SKM-1 (cell line): Measurements from ENCODE around the gene DTNB.

Experiments
- DNase-seq: peaks from one replicate; lab custom pipeline; 2025; ENCODE audit not compliant: unreplicated experiment; lab: John Stamatoyannopoulos, UW

The DTNB gene

DNA sequence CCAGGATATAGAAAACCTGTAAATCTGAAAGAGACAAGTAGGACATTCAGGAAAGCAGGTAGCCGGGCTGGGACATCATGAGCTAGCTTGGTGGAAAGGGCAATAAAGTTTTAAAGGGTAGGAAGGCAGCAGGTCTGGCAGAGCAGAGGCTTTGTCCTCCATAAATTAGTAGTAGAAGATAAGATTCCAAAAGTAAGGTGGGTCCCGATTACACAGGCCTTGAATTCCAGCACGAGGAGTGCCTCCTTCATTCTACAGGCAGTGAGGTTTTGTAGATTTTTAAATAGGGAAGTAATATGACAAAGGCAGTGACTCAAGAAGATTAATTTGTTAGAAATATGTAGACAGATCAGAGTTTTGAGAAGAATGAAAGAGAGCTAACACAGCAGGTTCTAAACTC lies 160.7 kb downstream of the DTNB start:
- DNase-seq, result no peak

DNA sequence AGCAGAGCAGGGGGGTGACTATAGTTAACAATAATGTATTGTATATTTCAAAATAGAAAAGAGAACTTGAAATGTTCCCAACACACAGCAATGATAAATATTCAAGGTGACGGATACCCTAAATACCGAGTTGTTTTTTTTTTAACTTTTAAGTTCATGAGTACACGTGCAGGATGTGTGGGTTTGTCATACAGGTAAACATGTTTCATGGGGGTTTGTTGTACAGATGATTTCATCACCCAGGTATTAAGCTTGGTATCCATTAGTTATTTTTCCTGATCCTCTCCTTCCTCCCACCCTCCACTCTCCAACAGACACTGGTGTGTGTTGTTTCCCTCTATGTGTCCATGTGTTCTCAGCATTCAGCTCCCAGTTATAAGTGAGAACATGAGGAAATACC lies 167.2 kb downstream of the DTNB start:
- DNase-seq, result no peak

DNA sequence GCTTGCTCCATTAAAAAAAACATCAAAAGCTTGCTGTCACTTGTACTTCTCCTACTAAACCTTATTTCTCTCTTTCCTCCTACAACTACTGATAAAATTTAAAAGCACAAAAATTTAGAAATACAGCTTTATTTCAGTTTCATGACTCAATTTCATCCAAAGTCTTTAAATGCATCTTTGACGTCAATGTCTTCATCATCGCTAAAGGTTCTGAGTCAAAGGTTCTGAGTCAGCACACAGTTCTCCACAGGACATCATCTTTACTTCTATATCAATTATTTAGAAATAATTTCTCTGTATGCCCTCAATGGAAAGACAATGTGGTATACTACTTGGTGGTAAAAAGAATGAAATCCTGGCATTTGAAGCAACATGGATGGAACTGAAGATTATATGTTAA lies 167.8 kb downstream of the DTNB start:
- no peak for DNase-seq

DNA sequence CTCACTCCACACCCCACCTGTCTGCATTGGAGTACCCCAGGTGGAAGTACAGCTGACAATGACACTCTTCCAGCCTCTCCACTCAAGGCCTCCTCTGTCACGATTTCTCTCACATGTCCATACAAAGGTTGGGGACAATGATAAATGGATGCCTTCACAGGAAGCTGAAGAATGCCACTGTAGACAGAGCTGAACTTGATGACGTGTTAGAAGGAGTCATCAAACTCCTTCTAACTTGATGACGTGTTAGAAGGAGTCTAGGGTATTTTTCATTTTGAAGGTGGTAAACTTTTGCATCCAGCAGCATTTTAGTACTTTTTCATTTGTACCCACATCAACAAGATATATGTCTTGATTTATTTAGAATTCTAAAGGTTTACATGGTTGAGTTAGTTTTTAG lies 168.2 kb downstream of the DTNB start:
- no peak for DNase-seq

DNA sequence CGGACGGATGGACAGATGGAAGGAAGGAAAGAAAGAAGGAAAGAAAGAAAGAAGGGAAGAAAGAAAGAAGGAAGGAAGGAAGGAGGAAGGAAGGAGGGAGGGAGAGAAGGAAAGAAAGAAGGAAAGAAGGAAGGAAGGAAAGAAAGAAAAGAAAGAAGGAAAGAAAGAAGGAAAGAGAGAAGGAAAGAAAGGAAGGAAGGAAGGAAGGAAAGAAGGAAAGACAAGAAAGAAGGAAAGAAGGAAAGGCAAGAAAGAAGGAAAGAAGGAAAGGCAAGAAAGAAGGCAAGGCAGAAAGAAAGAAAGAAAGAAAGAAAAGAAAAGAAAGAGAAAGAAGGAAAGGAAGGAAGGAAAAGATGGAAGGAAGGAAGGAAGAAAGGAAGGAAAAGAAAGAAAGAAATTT lies 169.1 kb downstream of the DTNB start:
- no peak for DNase-seq

DNA sequence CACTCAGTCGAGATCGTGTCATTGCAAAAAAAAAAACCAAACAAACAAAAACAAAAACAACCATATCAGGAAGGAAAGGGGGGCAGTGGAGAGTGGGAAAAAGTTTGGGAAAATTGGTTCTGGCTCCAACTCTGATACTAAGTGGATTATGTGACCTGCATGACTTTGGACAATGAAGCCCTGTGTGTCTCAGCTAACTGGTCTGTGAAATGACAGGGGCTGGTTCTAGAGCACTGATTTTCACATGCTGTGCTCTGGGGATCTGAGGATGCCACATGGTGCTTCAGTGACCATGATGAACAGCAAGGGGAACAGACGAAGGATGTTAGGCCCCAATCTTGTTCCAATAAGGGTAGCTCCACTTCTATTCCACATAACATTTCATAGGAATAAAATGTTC lies 174.2 kb downstream of the DTNB start:
- DNase-seq, result no peak

DNA sequence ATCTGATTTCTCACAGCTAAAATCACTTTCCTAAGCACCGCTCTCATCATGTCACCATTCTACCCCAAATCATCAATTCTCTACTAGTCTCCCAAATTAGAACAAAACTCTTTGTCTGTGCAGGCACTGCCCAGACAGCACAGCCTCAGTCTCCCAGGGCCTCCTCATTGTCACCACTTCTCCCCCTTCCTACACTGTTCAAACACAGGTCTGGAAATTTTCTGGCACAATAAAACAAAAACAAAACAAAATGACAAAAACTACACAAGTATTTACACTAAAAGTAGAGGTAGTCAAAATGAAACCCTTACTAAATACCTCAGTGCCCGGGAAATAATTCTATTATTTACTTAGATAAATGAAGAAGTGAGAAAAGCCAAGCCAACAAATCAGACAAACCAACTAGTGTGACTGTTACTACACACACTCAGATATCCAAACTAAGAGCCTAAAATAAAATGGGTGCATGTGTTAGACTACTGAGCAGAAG lies 175.4 kb downstream of the DTNB start:
- no peak for DNase-seq

DNA sequence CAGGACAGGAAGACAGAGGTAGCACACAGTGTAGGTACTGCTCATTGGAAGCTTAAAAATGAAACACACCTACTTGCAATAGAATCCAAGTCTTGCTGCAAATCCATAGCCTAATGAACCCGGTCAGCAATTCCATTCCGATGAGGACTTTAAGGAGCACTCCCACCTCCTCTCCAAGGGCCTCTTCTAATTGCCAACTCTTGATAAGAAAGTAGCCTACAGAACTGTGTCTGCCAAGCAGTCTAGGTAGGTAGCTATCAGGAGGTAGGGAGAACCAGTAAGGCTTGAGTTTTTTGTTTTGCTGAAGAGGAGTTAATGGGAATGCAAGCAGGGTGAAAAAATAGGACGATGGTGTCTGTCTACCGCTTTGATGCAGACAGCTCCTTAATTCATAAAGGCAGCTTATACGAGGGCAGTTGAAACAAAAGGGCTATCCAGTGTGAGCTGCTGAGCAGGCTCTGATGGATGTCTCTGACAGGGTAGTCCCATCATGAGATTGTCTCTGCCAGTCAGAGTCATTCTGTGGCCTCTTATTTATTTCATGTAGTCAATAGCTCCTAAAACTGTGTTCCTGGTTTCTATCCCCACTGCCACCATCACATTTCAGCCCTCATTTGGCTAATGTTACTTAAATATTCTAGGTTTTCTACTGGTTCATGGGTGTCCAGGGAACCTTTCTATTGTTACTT lies 176.0 kb downstream of the DTNB start:
- no peak for DNase-seq

DNA sequence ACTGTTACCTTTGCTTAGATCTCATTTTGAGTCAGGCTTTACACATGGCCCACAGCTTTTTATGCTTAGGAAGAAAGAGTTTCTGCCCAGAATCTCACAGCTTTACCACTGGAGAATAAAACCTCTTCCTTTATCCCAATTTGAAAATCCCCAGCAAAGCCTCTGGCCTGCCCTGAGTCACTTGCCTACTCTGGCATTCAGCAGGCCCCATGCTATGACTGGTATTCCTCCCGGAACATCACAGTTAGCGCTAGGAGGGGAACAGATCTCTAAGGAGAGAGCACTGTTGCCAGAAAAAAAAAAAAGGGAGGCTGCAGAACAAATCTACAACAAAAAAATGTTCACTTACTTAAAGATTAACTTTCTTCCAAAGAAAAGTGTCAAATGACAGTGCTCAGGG lies 178.8 kb downstream of the DTNB start:
- no peak for DNase-seq

DNA sequence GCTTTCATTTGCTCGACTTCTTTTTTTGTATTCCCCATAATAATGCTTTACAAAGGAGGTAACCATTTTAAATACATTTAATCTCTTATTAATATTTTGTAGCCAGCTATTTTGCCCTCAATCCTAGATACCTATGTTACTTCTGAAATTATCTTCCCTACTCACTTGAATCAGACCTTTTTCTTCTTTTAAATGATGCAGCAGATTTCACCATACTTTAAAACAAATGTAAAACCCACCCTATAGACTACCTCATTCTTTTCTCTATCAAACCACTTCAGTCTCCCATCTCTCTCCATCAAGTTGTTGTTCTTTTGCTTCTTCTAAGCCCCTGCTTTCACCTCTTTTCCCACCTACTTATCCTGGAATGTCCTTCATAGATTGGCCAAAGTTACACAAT lies 180.2 kb downstream of the DTNB start:
- DNase-seq, result no peak

DNA sequence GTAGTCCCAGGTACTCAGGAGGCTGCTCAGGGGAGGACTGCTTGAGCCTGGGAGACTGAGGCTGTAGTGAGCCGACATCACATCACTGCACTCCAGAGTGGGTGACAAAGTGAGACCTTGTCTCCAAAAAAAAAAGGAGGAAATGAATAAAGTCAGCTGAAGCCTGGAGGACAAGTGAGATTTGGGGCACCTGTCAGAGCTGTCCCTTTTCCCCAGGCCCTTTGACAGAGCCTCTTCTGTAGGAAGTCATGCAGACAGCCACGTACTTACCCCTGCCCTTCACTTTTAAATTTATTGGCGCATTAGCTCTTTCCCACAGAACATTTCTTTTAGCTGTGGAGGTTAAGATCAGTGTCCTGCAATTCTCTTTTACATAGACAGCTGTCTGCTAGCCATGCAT lies 180.7 kb downstream of the DTNB start:
- no peak for DNase-seq

DNA sequence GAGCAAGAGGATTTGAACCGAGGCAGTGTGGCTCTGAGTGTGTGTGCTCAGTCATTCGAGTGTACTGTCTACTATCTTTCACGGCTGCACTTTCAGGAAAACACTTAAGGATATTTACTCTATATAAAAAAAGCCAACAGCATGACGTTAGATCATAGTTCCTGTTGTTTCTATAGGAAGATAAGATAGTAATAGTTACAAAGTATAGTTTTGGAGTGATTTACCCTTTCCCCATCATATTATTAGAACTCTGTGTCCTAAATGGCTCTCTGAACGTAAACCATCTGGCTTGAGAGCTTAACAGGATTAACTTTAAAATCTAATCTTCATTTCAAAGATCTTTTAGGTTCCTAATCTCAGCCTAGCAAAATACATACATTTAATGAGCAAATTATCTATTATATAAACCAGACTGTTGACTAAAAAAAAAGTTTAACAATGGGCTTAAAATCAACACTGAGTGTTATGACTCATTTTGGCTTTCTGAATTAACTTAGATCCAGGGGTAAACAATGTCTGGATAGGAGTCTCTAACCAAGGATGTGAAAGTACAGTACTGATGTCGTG lies 181.3 kb downstream of the DTNB start:
- DNase-seq, result no peak

DNA sequence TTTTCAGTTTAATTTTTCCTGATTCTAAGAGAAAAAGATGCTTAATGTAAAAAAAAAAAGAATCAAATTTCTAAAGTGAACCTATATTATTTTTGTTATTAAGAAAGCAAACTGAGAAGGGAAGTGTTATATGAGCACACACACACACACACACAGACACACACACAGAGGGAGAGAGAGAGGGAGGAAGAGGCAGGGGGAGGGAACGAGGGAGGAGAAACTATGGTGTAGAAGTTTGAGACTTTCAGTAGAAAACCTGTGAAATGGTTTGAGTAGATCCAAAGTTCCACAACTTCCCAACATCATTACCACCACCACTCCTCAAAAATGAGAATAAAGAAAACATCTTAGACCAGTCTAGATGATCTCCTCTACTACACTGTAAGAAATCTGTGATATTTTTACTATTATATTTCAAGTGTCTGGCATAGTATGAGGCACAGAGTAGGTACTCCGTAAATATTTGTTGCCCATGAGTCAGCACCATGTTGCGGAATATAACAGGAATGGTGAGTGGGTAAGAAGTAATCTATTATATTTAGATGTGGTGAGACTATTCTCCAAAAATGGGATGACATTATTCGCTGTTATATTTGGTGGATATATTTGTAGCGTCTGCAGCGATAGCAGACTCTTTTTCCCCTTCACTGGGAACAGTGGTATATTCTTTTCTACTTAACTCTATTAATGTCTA lies 182.2 kb downstream of the DTNB start:
- no peak for DNase-seq

DNA sequence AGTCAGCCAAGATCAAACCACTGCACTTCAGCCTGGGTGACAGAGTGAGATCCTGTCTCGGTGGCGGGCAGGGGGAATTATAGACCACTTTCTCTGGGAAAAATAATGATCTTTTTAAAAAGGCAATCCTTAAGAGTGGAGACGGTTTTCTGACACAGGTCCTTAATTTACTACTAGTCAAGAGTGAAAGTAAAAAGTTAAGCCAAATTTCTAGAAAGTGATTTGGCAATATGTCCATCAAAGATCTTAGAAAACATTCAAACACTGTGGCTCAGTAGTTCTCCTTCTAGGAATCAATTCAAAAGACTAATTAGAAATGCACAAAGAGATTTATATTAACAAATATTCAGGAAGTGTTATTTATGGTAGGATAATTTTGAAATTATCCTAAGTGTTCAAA lies 183.2 kb downstream of the DTNB start:
- no peak for DNase-seq

DNA sequence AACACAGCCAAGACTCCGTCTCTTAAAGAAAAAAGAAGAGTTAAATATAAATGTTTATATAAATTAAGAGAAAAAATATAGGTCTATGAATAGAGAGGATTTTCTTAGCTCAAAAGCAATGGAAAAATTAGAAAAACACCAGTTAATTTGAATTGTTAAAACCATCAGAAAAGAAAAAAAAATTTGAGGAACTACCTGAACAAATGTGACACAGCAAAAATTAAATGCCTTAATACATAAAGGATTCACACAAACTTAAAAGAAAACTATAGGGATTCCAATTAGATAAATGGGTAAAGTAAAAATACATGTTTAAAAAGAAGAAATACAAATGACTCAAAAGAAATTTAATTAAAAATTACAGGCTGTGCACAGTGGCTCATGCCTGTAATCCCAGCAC lies 183.7 kb downstream of the DTNB start:
- DNase-seq, result no peak

DNA sequence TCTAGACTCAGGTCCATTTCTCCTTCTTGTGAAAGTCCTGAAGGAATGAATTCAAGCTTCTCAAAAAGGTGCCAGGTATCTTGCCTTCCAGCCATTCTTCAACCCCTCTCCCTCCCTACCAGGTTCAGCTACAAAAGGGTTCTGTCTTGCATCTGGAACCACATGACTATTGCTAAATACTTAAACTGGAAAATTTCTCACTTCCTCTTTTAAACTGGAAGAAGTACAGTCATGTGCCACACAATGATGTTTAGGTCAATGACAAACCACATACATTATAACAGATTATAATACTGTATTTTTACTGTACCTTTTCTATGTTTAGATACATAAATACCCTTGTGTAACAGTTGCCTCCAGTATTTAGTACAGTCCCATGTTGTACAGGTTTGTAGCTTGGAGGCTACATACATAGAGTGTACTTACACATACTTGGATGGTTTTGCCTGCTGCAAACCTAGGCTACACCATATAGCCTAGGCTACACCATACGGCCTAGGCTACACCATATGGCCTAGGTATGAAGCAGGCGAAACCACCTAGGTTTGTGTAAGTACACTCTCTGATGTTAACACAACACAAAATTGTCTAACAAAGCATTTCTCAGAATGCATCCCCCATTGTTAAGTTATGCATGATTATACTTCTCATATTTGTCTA lies 189.6 kb downstream of the DTNB start:
- peak; percentile 84 for DNase-seq

DNA sequence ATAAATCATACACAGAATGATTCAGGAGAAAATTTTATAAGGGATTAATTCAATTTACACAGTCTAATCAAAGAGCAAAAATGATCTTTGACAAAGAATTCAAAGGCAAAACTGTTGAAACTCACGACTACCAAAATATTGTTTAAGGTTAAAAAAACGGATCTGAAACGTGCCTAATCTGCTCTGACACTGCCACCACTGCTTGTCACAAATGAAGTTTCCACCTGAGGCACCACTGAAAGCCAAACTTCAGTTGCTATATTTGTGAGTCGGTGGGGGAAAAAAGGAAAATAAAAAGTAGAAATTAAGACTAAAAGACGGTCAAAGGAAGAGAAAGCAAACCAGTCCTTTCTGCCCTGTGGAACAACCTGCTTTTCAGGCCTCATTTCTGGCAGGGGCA lies 191.0 kb downstream of the DTNB start:
- DNase-seq, result no peak

DNA sequence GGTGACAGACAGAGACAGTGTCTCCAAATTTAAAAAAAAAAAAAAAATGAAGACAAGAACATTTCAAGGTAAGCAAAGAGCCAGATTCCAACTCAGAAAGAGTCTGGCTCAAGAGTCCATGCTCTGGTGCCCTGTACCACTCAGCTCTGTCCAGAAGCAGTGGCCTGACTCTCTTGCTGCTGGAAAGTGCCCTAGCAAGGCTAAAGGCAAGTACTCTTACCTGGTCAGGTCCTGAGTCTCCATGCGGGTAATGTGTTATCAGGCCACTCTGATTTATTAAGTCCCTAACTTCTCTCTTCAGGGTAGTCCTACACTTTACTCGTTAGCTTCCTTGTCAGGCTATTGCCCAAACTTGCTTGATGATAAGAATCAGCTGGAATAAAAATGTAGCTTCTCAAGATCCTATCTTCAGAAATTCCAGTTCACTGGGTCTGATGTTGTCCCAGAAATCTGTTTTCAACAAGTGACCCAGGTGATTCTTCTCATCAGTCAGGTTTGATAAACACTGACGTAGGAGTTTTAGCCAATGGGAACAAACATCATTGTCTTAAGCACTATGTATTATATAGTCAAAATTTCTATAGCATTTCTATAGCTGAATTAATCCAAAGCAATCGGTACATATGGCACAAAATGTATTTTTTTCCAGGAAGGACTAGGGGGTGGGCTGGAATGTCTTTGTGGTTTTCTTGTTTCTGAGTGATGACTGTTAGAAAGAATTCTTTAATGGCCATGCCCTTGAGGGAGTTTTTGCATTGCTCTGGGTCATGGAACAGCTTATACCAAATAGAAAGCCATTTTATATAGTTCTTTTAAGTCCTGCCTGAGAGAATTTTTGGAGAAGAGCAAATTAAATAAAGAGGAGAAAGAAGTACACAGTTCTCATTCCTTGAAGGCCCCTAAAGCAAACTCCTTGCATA lies 191.7 kb downstream of the DTNB start:
- DNase-seq, result no peak

DNA sequence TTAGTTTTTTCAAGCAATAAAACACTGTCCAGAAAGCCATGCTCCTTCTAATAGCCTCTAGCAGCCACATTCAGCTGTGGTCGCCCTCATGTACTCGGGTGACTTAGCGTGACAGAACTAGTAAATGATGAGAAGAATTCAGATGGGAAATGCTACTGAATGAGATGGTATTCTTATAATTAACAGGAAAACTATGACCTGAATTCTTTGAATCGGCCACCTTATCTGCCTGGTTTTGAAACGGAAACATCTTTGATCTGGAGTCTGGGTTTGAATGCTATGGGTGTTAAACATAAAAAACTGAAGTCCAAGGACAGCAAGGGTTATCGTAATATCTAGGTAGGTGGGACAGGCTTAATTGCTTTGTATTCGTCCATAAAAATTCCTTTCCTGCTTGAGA lies 192.8 kb downstream of the DTNB start:
- DNase-seq, result no peak

DNA sequence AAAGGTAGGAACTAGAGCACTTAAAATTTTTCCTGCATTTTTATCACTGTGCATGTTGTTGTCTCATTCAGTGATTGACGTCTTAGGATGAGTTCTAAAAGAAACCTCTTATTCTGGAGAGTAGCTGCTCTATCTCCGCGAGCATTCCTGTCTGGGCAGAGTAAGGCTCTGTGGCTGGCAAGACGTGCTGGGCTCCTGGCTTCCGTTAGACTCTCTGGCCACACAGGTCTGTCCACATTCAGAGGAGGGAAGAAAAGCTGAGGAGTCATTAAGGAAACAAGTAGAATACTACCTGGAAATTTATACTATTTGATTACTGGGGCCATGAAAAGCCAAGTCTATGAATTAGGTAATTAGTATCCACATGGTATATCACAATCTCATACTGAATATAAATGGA lies 193.6 kb downstream of the DTNB start:
- no peak for DNase-seq

DNA sequence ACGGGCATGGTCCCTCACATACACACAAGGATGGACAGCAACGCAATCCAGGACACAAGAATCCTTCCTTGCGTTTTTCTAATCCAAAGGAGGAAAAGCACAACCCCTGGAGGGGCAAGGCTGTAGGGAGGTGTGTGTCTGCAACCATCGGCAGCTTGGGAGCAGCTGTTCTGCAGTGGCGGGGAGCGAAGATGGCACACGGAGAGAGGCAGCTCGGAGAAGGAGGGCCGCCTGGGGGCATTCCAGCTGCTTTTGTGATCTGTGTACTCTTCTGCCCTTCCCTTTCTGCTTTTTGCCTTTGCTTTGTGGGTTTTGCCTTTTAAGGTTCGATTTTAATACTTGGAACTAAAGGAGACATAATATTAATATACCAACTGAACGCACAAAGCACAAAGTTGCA lies 194.6 kb downstream of the DTNB start:
- DNase-seq, result no peak
